K562 (cell line): ENCODE results near the gene NOSIP. TPM values are rescaled to one million over a fixed set of nuclear protein-coding genes. Genes with fewer than 3 reads are reported as not detected.

Experiments
- ATAC-seq: fragments of 200-7000 bp; cut with Tn5 transposase; 3 replicates; pipeline ENCODE4 v1.9.1; 2020; ENCODE audit warnings: moderate library complexity
- BruUV-seq: library from RNA; stranded (reverse); fragments of 400-500 nt; replicated peaks from 2 replicates; lab custom pipeline; 2021; lab: Mats Ljungman, UMichigan
- CTCF ChIA-PET: fragments of 300-600 bp; formaldehyde crosslinking; extraction: SDS; loops from one replicate; lab custom pipeline; 2021; ENCODE audit warnings: low intra/inter-chr PET ratio; lab: Yijun Ruan, JAX
- POLR2A ChIA-PET: fragments of 300-600, 350-650 bp; sonication (Branson Sonifier 250); formaldehyde crosslinking; extraction: SDS; loops from one replicate; lab custom pipeline; 2021; ENCODE audit warnings: antibody characterized with exemption, inconsistent platforms; lab: Yijun Ruan, JAX
- DNase-seq, 4 experiments: peaks; one replicate each; pipeline versions ENCODE4 v3.0.0 to v3.0.0-alpha.2; 2011 to 2018; ENCODE audit warnings: low spot score in 3 of 4, mixed read lengths in 3 of 4; ENCODE audit errors: extremely low read depth in 1 of 4
- FAIRE-seq: peaks from 2 replicates; lab custom pipeline; 2011; peaks lifted over from hg19 to GRCh38; lab: Jason Lieb, UNC
- H2AFZ ChIP-seq: 2 replicates; pipeline ENCODE4 v1.6.0; 2011; ENCODE audit warnings: low read depth, low read length, control low read depth, inconsistent platforms
- H3K27ac ChIP-seq: fragments of 200-600 bp; 3 replicates; pipeline ENCODE4 v1.8.0; 2011; ENCODE audit warnings: low read depth, mild to moderate bottlenecking, control low read depth, inconsistent platforms, low read length, moderate library complexity, mixed read lengths; ENCODE audit errors: extremely low read depth
- H3K27me3 ChIP-seq, 2 experiments: fragments of 300-600 bp in 1 of 2; 2 replicates in 1 of 2; 3 replicates in 1 of 2; pipeline versions ENCODE4 v1.6.0 to v1.8.0; 2011; ENCODE audit warnings: inconsistent platforms in 2 of 2, low read length in 2 of 2, mild to moderate bottlenecking in 1 of 2, mixed read lengths in 1 of 2, moderate library complexity in 1 of 2; ENCODE audit not compliant: control insufficient read depth in 2 of 2, insufficient read depth in 2 of 2
- H3K36me3 ChIP-seq: fragments of 300-600 bp; 3 replicates; pipeline ENCODE4 v1.8.0; 2011; ENCODE audit warnings: mild to moderate bottlenecking, low read length, inconsistent platforms; ENCODE audit not compliant: control insufficient read depth, insufficient read depth
- H3K4me1 ChIP-seq, 2 experiments: fragments of 200-600 bp in 1 of 2; replicated peaks in 1 of 2; 2 replicates in 1 of 2; 3 replicates in 1 of 2; pipeline versions ENCODE4 v1.5.1 to v1.8.0; 2011; ENCODE audit warnings: inconsistent platforms in 2 of 2, low read length in 2 of 2, mild to moderate bottlenecking in 1 of 2, mixed read lengths in 1 of 2, moderate library complexity in 1 of 2; ENCODE audit not compliant: control insufficient read depth in 2 of 2, insufficient read depth in 2 of 2
- H3K4me2 ChIP-seq: 2 replicates; pipeline ENCODE4 v1.6.1; 2011; ENCODE audit warnings: low read length, control low read depth, inconsistent platforms, mixed read lengths; ENCODE audit not compliant: insufficient read depth
- H3K4me3 ChIP-seq: fragments of 200-600 bp; sonication (generic), shearing (Covaris generic); 2 replicates; pipeline ENCODE4 v1.5.1; 2016; ENCODE audit warnings: control low read depth, inconsistent platforms
- H3K79me2 ChIP-seq: fragments of 200-600 bp; 3 replicates; pipeline ENCODE4 v1.8.0; 2011; ENCODE audit warnings: low read length, inconsistent platforms; ENCODE audit not compliant: control insufficient read depth, insufficient read depth
- H3K9ac ChIP-seq, 2 experiments: 2 replicates each; pipeline versions ENCODE4 v1.6.0 to v1.6.1; 2011; ENCODE audit warnings: low read depth in 2 of 2, low read length in 2 of 2, control low read depth in 1 of 2, inconsistent platforms in 1 of 2, mild to moderate bottlenecking in 1 of 2, mixed read lengths in 1 of 2; ENCODE audit not compliant: insufficient read depth in 1 of 2
- H3K9me1 ChIP-seq: one replicate; pipeline ENCODE4 v1.6.0; 2011; ENCODE audit warnings: inconsistent platforms, mild to moderate bottlenecking, low read length, moderate library complexity; ENCODE audit not compliant: control insufficient read depth, insufficient read depth
- H3K9me3 ChIP-seq: replicated peaks from 2 replicates; pipeline ENCODE4 v1.5.1; 2011; ENCODE audit warnings: low read depth, low read length, inconsistent platforms; ENCODE audit not compliant: control insufficient read depth, insufficient read depth
- H4K20me1 ChIP-seq: replicated peaks from 2 replicates; pipeline ENCODE4 v1.6.1; 2011; ENCODE audit warnings: low read length, inconsistent platforms, mixed read lengths; ENCODE audit not compliant: control insufficient read depth, insufficient read depth
- CHD2 ChIP-seq: IDR thresholded peaks from 2 replicates; pipeline ENCODE4 v1.6.1; 2011; ENCODE audit warnings: low read depth, low read length
- LARP7 ChIP-seq: fragments of 450-650 bp; IDR thresholded peaks from 2 replicates; pipeline ENCODE4 v1.6.1; 2016
- NELFE ChIP-seq: IDR thresholded peaks from 2 replicates; pipeline ENCODE4 v1.6.1; 2011; ENCODE audit warnings: mild to moderate bottlenecking; ENCODE audit not compliant: insufficient read depth, insufficient read length
- POLR2G ChIP-seq: fragments of 200-400 bp; formaldehyde crosslinking; IDR thresholded peaks from 2 replicates; pipeline ENCODE4 v1.6.1; 2017; ENCODE audit warnings: low read depth, mild to moderate bottlenecking, antibody characterized with exemption, low read length, moderate library complexity
- THAP12 ChIP-seq: fragments of 250-450 bp; sonication (Bioruptor Pico); IDR thresholded peaks from 2 replicates; pipeline ENCODE4 v1.9.0; 2021; ENCODE audit warnings: mild to moderate bottlenecking, inconsistent platforms
- WGBS: fragments of 100-300 bp; shearing (Covaris generic); methylation state at CpG from one replicate; pipeline ENCODE4 v1.1.6; 2016; ENCODE audit warnings: low coverage, mixed read lengths; ENCODE audit not compliant: insufficient coverage; ENCODE audit errors: missing lambda C conversion rate; 5-methylcytosine and 5-hydroxymethylcytosine counted together
- in situ Hi-C: fragments of 300-500 bp; cut with MboI; formaldehyde crosslinking; loops from 4 replicates; pipeline ENCODE4 v1.15.0; 2018; ENCODE audit warnings: inconsistent platforms, mixed read lengths
- intact Hi-C: fragments of 100-400 bp; cut with micrococcal nuclease; formaldehyde crosslinking; loops from 2 replicates; pipeline ENCODE4 v1.14.2; 2022
- polyA plus RNA-seq, 8 experiments: library from polyadenylated mRNA; depleted of rRNA in 4 of 8; stranded (reverse) in 5 of 8; unstranded in 3 of 8; fragments of >200 nt; fragmentation: Nextera tagmentation in 2 of 8; fragmentation: Illumina TruSeq in 1 of 8; extraction: Ambion mirVana in 2 of 8; extraction: Trizol in 1 of 8; gene quantifications; 2 replicates each; pipeline versions ENCODE4 v1.2.1 to v1.2.3, GENCODE V29; 2011 to 2014; ENCODE audit warnings: inconsistent platforms in 1 of 8, missing spikeins in 1 of 8
- total RNA-seq, 7 experiments: library from RNA; depleted of rRNA in 6 of 7; stranded (reverse); fragments of >200 nt in 6 of 7; fragmentation: Illumina TruSeq in 2 of 7; extraction: Trizol in 2 of 7; gene quantifications; 2 replicates each; pipeline versions ENCODE4 v1.2.1 to v1.2.3, GENCODE V29; 2011 to 2021; ENCODE audit warnings: low replicate concordance in 1 of 7
- TF ChIP-seq, protein P1 (sequence below): conservative IDR thresholded peaks from 2 replicates; pipeline ENCODE4 v1.6.1; 2011; ENCODE audit warnings: low read depth, mild to moderate bottlenecking, low read length; ENCODE audit not compliant: control insufficient read depth

Gene NOSIP
- total and polyA plus RNA-seq, 9 of the 15 experiments (the other 6 are each of a cell fraction or from before 2014, with no cell fraction given) = 14.4 to 153 (median 79.9) TPM

DNA sequence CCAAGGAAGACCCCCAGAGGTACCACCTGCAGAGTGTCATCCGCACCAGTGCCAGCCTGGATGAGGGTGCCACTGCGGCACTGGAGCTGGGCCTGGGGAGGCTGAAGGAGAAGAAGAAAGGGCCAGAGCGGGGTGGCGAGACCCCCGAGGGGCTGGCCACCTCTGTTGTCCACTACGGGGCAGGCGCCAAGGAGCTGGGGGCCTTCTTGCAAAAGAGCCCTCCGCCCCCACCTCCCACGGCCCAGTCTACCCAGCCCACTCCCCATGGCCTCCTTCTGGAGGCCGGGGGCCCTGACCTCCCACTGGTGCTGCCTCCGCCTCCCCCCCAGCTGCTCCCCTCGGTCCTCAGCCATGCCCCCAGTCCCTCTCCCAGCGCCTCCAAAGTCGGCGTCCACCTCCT, 16.1 kb upstream of the NOSIP start:
- Histone ChIP-seq H3K27me3 (no peaks in the 10 kb centered on the region), H3K9ac (no peak overlapping the region), H4K20me1 (peaks cover 6% of the 10 kb centered on the region; the same call in 1 of the 2 replicates), H3K4me1 (peaks cover 7 to 49% of the 10 kb centered on the region in 2 experiments; a peak in 4 of 5 replicates), H3K36me3 (peaks cover 71% of the 10 kb centered on the region), H3K4me3 (no peak overlapping the region), H3K79me2 (peaks cover 38% of the 10 kb centered on the region), H3K9me3 (no peaks in the 10 kb centered on the region), H3K9me1 (peaks cover 3% of the 10 kb centered on the region), H2AFZ (no peak overlapping the region), H3K4me2 (no peak overlapping the region), H3K27ac (no peak overlapping the region)
- WGBS = 94% methylated on average over 11 of the region's 15 CpGs
- ChIA-PET POLR2A (interaction anchor here (0.6 kb wide), 1 partner anchor 40 kb away, joined by 3 read pairs; no protein-coding TSS in a partner anchor), CTCF (no interaction called here)
- no peak for DNase-seq
- BruUV-seq = no TSS peak
- no peak for ATAC-seq
- intact Hi-C loops = no loop called here
- in situ Hi-C loops = no loop called here
- no peak for FAIRE-seq
- TF ChIP-seq, protein P1, sequence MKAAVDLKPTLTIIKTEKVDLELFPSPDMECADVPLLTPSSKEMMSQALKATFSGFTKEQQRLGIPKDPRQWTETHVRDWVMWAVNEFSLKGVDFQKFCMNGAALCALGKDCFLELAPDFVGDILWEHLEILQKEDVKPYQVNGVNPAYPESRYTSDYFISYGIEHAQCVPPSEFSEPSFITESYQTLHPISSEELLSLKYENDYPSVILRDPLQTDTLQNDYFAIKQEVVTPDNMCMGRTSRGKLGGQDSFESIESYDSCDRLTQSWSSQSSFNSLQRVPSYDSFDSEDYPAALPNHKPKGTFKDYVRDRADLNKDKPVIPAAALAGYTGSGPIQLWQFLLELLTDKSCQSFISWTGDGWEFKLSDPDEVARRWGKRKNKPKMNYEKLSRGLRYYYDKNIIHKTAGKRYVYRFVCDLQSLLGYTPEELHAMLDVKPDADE = no peak
- no peak for TF ChIP-seq LARP7
- no peak for TF ChIP-seq THAP12 (CRISPR knock-in tag)
- TF ChIP-seq POLR2G = 0 out of 2 replicates have a peak, but pooled peaks have one; percentile 8
- no peak for TF ChIP-seq NELFE
- no peak for TF ChIP-seq CHD2
